NCI-H1417 treated with DMSO at 0.1 percent for 48 hours (cell line): ENCODE measurements around the gene RCOR3.

Experiments used
- DNase-seq: peaks from one replicate; lab custom pipeline; 2025; lab: John Stamatoyannopoulos, UW

Gene RCOR3

DNA sequence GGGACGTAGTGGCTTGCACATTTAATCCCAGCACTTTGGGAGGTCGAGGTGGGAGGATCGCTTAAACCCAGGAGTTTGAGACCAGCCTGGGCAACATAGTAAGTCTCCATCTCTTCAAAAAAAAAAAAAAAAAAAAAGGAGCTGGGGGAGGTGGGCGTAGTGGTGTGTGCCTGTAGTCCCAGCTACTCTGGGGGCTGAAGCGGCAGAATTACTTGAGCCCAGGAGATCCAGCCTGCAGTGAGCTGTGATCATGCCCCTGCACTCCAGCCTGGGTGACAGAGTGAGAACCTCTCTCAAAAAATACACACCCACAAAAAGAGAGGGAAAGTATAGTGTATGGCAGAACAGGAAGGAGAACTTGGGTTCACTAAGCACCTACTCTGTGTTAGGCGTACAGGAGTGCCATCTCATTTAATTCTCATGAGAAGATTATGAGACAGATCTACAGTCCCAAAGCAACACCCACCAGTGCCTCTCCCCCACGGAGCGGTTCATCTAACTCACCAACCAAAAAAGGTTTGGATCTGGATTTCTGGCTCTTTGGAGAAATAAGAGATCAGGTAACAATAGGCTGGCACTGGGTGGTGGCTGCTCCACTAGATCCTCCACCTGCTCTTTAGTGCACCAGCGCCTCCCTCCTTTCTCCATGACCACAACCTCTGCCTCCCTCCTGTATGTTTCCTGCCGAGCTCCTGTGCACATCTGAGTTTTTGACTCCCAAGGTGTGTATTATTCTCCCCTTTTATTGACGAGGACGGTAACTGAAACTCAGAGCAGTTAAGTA is 66.0 kb downstream of the RCOR3 start:
- DNase-seq: no peak

DNA sequence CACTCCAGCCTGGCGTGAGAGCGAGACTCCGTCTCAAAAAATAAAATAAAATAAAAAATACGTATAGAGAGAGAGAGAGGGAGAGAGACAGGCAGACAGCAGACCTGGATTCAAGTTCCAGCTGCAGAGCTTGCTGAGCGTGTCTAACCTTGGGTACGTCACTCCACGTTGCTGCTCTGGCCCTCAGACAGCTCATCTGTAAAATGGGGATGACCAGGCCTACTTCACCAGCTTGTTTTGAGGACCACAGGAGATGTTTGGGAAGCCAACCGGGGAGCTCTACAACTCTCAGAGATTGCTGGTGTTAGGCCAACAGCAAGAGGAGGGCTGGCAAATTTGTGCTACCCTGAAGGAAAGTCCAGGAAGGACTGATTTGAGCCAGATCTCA is 67.0 kb downstream of the RCOR3 start:
- DNase-seq: no peak

DNA sequence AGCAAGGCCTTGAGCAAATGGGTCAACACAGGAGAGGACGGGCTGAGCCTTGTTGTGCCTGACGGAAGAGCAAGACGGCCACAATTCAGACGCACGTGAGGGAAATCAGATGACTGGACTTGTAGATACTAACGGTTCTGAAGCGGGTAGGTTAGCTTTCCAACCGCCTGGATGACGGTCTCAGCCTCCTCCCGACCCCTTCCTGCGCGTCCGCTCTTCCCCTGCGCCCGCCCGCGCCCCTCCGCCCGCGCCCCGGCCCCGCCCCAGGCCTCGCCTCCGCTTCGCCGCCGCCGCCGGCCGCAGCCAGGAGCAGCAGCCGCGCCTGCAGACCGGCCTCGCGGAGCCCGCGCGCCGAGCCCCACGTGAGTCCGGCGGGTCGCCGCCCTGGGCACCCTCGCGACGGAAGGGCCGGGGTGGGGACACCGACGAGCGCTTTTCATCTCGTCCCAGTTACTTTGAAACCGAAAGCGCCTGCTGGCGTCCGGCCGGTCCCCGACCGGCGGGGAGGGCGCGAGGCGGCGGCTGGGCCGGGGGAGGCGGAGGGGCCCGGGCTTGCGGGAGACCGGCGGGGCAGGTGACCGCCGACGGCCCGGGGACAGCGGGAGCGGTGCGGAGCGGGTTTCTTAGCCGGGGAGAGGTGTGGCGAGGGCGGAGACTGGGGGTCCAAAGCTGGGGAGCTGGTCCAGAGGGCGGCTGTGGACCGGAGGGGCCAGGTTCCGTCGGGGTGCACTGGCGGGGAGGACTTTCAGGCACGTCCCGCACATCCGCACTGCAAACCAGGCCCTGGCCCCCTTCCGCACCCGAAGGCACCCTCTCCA is 67.6 kb downstream of the RCOR3 start, which contains the start of gene TRAF5:
TRAF5 (plus strand) TSS at position 306 of the 818 bp plus-strand sequence. CDS start 26,407 bp downstream, outside the sequence.
- no peak for DNase-seq

DNA sequence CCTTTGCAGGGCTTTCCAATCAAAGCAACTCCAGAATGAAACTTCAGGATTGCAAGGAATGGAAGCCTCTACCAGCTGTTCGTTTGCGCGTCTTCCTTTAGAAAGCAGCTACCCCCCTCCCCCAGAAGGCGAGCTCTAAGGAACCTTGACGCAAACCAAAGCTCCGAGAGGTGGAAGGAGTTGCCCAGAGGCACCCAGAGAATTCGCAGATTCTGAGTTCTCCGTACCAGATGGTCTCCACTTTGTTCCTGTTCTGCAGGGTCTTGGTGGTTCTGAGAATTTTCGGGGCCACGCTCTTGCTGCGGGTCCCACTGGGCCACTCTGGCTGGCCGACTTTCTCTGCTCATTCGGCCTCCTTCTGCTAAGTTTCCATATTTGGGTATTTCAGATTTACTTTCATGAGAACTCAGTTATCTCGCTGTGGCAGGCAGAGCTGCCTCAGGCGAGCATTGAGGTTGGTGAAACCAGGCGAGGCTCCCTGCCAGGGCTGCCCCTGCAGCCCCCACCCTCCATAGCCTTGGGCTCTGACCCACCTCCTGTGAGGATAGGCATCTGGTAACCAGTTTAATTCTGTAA is 68.3 kb downstream of the RCOR3 start:
- no peak for DNase-seq

DNA sequence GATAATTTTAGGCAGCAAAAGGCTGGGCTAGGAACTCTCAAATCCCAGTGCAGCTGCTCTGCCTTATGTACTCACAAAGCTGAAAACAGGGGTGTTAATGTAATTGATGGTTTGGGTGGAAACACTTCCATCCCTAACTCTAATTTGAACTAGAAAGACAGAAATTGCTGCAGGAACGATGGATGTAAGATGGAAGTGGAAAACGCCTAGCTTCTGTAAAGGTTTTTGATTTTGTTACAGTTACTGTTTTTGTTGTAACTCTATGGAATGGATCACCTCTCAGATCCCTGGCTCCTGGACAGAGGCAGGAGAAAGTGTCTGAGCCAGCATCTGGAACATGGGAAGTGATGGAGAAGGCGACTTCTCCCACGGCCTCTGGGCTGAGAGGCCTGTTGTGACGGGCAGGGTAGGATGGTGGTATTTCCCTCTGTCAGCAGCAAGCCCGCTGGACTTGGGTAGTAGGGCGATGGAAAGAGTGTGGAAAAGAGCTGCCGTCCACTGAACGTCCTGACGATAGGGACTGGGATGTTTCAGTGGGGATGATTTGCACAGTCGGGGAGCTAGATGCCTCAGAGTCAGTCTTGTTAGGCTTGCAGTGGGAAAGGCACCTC is 69.0 kb downstream of the RCOR3 start:
- no peak for DNase-seq

DNA sequence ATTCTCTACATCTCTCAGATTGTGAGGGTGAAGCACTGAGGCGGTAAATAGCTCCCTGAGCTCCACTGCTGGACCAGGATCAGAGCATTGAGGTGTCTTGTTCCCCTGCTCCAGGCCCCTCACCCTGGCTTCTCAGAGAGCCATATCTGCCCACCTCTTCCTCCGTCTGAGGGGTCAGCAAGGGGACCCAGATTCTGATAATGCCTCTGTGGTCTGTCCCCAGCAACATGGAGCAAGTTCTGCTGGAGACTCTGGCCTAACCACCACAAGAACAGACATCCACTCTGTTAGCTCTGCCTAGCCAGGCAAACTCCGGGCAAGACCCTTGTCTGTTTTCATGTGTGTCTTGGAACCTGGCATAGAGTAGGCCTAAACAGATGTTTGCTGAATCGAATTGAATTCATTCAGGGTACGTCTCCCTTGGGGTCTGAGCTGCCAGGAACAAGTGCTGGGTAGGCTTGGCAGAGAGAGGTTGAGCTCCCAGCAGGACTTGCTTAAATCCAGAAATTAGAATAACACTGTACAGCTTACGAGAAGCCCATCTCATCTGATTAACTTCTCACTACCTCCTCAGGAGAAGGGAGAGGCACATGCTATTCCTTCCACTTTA is 69.8 kb downstream of the RCOR3 start:
- no peak for DNase-seq

DNA sequence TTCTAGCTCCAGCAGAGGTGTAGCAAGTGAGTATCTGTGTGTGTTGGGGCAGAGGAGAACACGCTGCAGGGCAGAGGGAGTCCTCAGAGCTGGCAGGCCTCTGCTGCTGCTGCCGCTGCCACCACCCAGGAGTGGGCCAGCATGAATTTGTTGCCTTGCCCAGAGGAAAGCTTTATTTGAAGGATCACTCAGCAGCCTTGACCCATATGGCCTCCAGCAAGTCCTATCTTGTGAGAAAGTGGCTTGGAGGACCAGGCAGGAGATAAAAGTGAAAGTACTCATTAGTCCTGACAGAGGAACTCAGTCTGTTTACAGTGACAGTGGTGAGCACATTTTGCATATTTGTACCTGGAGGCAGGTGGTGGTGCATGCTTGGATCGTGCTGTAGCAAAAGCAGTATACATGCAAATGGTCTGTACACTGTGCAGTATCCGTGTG is 70.6 kb downstream of the RCOR3 start:
- no peak for DNase-seq

DNA sequence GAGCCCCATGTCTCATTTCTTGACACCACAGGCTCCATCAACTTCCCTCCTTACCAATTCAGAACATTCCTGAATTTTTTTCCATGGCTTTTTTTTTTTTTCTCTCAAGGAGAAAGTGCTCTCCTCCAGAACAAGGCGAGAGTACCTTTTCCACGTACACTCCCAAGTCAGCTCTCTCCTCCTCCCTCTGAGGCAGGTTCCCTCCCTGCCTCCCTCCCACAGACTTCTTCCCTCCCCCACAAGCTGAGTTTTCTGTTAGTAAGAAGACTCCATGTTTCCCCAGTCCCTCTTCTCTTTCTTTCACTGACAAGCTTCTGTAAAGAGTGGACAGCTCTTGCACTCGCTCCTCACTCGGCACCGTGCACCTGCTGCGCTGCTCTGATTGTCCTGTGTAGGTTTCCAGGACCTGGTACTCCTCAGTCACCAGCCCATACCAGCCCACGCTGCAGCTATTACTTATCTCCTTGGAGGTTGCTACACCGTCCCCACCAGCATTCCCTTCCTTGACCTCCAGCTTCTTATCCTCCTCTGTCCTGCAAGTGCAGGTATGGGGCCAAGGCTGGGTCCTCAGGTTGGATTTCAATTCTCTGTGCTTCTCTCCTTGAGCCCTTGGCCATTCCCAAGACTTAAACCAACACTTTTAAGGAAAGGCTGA is 71.2 kb downstream of the RCOR3 start:
- no peak for DNase-seq

DNA sequence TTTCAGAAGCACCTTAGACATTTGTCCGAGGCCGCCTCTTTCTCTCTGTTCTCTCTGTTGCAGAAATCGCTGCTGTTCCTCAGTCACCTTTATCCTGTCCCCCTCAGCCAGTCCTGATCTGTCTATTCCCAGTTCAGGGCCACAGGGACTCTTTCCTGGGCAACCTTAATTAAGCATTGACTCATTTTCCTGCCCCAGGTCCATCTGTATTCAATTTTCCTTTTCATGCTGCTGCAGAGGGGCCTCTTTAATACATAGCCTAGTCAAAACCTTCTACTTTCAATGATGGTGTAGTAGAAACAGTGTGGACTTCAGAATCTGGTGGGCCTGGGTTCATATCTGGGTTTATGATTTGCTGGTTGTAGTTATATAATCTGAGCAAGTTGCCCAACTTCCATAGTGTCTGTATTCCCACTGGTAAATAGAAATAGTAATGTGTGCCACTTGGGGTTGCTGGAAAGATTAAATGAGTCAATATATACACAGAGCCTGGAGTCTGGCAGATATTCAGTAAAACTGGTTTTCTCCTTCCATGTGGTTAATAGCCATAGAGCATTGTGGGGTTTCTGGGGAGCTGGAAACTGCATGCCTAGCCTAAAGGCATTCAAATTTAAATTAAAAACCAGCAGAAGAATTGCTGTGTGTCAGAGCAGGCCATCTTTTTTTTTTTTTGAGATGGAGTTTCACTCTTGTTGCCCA is 72.0 kb downstream of the RCOR3 start:
- DNase-seq: no peak

DNA sequence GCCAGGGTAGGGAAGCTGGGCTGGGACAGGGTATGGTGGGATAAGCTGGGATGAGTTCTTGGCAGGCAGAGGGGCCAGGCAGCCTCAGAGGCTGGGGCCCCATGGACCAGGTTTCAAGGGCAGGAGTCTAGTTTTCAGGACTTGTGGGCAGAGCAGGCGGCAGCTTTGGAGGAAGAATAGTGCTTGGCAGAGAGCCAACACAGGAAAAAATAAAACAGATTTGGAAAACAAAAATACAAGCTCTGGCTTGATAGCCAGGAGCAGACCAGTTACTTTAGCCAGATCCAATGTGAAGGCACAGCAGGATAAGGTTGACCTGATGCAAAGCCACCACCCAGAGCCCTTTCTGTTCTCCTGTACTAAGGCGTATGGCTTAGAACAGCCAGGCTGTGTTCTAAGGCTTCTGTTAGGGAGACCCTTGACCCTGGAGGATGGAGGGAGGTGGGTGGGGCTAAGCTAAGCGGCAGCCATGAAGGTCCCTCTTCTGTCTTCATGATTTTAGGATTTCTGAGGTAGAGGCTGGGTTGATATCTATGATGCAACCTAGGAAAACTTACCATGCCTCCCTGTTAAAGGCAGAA is 73.0 kb downstream of the RCOR3 start:
- DNase-seq: no peak

DNA sequence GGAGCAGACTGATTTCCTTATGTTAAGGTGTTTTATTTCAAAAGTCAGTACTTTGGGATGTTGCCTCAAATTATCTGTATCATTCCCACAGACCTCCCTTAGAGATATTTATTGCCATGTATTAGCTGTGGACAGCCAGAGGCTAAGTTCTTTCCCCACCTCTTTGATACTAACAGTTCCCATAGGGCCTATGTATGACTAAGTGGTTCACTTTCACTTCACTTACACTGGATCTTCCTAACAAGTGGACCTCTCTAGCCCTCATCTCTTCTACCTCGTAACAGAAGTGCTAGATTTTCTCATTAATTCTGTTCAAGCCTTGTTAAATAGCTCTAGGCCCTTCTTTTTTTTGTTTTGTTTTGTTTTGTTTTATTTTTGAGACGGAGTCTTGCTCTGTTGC is 73.7 kb downstream of the RCOR3 start:
- no peak for DNase-seq

DNA sequence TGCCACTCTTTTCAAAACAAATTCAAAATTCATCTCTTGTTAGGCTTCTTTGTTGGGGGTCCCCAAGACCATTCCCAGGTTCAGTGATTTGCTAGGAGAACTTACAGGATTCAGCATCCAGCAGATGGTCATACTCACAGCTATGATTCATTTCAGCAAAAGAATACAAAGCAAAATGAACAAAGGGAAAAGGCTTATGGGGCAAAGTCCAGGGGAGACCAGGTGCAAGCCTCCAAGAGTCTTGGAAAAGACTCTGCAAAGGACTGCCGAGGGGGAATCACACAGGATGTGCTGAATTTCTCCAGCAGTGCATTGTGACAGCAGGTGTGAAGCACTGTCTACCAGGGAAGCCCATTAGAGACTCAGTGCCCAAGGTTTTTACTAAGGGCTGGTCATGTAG is 74.7 kb downstream of the RCOR3 start:
- DNase-seq: no peak

DNA sequence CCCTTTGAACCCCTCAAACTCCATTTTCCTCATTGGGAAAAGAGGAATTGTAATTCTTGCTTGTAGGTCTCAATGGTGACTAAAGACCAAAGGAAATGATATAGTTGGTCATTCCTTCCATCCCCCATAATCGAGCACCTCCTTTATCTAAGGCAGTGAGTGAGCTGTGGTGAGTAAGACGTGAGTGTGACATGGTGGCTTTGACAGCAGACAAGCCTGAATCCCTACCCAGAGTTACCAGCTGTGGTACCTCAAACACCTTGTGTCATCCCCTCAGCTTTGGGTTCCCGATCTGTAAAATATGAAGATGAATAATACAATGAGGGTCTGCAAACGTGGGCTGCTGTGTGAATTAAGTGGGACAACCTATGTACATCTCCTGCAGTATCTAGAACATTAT is 75.8 kb downstream of the RCOR3 start:
- no peak for DNase-seq

DNA sequence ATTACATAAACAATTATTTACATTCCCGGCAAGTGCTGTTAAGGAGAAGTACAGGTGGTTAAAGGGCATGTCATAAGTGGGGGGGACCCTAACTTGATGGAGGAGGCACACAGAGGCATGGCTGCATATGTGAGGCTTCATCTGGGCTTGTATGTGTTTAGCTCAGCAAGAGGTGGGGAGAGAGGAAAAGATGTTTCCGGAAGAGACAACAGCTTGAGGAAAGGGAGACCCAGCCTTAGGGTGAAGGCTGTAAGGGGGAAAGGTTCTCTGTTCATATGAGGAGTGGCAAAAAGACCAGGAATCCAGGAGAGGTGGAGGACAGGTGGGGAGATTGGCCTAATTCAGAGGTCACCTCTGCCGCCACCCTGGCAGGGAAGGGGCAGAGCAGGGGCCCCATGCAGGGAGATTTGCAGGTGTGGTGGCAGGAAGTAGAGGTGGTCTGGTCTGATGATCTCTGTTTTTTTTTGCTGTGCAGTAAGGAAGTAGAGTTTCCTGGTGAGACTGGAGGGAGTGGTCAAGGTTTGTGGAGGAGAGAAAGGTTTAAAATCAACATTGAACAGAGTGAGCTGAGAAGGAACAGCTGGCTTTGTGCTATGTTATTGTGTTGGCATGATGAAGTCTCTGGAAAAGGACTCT is 76.5 kb downstream of the RCOR3 start:
- no peak for DNase-seq

DNA sequence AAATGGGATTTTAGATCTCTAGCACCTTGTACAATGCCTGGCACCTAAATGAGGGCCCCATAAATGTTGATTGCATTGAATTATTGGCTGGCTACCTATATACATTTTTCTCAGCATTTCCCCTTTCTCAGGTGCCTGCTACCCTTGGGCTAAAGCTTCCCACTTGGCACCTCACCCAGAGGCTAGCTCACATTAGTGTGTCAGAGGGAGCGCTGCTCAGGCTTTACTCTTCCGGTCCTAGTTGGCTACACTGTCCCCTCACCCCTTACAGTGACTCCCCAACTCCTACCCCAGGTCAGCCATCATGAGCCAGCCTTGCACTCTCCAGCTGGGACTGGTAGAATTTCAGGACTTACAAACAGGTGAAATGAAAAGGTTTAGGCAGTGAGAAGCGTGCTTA is 77.0 kb downstream of the RCOR3 start:
- no peak for DNase-seq

DNA sequence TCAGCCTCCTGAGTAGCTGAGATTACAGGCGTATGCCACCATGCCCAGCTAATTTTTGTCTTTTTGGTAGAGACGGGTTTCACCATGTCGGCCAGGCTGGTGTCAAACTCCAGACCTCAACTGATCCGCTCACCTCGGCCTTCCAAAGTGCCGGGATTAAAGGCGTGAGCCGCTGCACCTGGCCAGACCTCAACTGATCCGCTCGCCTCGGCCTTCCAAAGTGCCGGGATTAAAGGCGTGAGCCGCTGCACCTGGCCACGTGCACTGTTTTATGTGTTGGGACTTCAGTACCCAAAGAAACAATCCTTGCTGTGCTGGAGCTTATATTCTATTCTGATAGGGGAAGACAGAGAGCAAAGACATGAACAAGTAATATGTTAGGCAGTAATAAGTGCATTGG is 77.6 kb downstream of the RCOR3 start:
- no peak for DNase-seq

DNA sequence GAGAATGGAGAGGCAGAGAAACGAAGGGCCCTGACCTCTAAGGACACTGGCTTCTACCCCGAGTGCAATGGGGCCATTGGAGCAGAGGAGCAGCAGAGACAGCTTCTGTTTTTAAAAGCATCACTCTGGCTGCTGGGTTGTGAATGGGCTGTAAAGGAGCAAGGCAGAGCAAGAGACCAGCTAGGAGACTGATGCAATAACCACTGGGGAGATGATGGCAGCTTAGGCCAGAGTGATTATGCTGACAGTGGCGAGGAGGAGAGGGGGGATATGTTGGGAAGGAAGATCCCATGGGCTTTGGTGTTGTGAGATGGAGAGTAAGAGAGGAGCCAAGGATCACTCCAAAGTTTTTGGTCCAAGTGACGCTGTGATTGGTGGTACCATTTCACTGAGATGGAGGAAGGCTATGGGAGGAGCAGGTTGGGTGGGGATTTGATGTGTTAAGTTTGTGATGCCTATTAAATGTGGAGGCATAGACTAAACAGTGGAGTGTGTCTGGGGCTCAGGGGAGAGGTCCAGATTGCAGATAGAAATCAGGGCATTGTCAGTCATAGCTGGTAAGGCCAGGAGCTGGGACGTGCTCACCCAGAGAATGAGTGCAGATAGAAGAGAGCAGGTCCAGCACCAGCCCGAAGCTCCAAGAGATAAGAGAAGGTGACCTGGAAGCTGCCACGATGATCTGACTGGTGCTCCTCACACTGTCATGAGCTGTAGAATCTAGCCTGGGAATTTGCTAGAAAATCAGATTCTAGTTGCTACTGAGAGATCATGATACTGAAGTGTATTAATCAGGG is 78.5 kb downstream of the RCOR3 start:
- DNase-seq: no peak

DNA sequence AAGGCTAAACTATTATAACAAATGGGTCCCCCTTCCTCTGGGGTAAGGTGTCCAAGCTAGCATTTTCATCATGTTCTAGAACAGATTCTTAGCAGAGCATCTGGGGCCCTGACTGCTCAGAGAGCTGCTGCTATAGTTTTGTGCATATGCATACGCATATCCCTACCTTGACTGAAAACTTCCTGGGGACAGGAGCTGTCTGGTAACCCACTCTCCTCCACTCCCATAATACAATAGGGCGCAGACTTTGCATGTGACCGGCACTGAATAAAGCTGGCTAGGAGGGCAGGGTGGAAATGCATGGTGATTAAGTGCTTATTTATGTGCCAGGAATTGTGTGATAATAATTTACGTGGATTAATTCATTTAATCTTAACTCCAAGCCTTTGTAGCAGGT is 79.1 kb downstream of the RCOR3 start:
- DNase-seq: no peak

DNA sequence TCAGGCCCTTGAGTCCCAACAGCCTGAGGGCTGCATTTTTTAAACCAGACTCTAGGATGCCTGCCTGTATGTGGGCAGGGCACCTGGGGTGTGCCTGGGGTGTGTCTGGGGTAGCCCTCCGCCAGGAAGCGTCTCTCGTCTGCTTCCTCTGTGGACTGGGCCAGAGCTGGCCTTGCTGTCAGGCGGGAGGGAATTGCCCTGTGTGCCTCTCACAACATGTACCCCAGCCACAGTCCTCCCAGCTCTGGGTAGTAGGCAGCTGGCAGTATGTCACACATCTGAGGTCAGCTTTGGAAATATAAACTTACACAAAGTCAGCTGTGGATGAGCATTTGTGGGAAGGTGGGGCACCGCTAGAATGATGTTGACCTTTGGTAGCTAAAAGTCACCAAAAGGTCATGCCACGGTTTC is 80.5 kb downstream of the RCOR3 start:
- no peak for DNase-seq
